HG03442 (cell line): ENCODE results near the gene TNS1.

ENCODE experiments used
- ATAC-seq: cut with Tn5 transposase; IDR thresholded peaks from one replicate; pipeline ENCODE4 v1.9.1; 2021; ENCODE audit warnings: mild to moderate bottlenecking, moderate library complexity; ENCODE audit not compliant: unreplicated experiment

The TNS1 gene

DNA sequence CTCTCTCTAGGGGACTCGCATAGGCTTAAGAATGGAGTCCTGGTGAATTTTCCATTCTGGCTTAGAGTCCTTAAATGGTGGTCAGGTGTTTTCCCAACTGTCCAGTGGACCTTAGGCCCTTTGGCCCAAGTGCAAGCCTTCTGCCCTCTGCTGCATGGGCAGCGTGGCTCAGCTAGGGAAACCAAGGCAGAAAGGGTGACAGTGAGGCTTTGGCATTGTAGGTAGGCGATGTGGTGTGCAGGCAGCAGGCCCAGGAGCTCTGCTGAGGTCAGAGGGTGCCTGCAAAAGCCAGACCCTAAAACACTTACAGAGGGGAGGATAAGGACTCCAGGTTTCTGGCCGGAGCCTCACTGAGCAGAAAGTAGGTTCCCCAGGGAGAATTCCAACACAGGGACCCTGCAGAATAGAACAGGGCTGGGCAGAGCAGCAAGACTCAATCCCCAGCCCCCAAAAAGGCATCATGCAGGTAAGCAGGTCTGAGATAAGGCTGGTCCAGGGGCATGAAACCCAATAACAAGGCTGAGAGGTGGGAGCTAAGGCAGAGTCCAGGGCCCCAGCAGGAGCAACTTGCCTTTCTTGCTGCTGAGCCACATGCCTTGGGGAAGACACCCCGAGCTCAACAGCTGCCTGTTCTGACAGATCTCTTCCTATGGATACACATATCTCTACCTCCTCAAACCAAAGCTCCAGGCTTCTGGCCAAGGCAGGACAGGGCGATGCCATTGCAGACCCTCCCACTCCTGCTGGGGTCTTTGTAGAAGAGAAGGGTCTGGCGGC lies 199.7 kb downstream of the TNS1 start:
- no peak for ATAC-seq

DNA sequence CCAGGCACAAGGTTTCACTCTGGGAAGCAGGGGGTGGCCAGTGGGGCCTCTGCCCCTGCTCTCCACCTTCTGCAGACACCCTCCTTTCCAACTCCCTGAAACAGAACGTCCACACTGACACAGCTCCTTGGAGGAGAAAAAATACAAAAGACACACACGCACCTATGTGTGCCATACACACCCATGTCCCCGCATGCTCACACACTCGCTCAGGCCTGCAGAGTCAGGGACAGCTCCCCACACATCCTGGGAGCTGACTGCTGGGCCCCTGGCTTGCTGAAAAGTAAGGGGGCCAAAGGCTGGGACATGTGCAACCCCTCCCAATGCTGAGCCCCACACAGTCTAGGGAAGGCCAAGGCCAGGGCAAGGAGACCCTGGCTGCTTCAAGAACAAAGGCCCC lies 200.5 kb downstream of the TNS1 start:
- ATAC-seq, result no peak

DNA sequence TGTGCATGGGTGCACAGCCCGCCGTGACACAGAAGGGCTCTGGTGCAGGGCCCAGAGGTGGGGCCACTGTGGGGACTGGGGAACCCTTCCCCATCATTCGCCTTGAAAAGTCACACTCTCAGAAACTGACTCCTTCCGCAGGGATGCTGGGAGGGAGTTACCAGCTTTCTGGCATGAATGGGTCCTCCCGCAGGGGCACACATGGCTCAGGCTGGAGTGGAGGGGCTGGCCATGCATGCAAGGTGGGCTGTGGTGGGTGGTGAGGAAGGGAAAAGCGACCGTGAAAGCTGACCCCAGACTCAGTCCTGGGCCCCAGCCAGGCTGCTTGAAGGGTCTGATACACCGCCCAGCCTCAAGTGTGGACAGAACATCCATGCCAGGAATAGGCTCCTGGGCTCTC lies 201.1 kb downstream of the TNS1 start:
- ATAC-seq, result no peak

DNA sequence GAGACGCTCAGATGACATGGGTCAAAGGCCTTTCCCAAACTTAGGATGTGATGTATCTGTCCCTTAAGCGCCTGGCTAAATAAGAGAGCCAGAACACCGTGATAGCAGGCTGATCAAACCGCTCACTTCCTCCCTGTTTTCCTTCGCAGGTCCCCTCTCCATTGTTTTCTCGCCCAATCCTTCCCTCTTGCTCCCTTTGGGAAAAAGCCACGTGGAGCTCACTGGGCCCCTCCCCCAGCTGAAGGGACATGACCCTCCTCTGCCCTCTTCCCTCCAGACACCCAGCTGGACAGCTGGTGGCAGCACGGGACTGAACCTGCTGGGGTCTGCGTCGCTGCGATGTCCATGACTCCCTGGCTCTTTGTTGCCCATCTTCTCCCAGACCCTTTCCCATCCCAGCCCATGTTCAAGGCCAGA lies 201.7 kb downstream of the TNS1 start:
- no peak for ATAC-seq

DNA sequence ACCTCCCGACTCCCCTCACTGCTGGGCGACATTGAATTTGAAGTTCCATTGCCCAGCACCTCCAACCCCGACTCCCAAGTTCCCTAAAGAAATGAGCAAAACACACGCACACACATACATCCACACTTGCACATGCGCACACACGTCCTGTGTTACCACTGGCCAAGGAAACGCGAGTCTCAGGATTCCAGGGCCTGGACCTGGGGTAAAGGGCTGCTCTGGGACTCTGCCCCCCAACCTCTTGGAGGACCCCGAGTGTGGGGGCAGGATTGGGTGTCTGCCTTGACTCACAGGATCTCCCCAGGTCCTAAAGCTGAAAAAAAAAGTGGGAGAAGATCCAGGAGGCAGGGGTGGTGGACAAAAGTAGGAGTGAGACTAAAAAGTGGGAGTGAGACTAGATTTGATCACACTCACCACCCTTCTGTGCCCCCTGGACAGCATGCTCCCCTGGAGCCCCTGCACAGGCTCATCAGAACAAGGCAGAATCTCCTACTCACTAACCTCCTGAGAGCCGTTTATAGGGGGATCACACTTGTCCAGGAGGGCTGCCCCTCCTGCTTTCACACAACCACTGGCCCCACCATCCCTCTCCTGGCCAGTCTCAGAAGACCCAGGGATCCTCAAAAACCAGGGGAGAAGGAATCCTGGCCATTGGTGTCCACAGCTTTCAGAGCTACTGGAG lies 202.2 kb downstream of the TNS1 start:
- ATAC-seq, result no peak

DNA sequence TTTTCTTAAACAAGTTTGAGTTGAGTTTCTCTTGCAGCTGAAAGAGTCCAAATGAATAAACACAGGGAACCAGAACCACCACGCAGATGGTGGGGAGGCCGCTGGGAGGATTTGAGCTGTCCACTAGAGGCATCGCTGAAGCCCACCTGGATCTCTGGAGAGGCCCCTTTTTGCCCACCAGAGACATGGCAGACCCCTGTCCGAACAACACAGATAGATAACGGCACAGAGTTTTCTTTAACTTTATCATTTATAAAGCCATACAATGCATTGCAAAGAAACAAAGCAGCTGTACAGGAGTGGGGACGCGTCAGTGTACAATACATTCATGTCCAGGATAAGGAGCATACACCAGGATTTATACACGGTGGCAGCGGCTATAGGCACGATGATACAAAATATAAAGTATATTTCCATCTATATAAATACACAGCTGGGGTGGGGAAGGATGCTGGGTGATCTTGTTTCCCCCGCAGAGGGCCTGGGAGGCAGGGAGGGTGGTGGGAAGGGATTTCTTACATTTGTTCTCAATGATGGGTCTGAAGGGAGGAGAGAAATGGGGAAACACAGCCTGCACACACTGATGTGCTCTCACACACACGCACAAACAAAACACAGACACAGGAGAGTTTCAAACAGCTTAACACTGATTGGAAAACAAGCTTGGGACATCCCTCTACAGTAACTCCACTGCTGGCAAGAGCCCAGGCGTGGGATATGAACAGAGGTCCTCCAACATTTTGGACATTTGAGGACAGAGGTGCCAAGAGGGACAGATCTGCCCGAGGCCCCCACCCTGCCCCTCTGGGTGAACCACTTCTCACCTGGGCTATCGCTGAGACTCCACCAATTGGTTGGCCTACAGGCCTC lies 203.0 kb downstream of the TNS1 start:
- ATAC-seq, result no peak

DNA sequence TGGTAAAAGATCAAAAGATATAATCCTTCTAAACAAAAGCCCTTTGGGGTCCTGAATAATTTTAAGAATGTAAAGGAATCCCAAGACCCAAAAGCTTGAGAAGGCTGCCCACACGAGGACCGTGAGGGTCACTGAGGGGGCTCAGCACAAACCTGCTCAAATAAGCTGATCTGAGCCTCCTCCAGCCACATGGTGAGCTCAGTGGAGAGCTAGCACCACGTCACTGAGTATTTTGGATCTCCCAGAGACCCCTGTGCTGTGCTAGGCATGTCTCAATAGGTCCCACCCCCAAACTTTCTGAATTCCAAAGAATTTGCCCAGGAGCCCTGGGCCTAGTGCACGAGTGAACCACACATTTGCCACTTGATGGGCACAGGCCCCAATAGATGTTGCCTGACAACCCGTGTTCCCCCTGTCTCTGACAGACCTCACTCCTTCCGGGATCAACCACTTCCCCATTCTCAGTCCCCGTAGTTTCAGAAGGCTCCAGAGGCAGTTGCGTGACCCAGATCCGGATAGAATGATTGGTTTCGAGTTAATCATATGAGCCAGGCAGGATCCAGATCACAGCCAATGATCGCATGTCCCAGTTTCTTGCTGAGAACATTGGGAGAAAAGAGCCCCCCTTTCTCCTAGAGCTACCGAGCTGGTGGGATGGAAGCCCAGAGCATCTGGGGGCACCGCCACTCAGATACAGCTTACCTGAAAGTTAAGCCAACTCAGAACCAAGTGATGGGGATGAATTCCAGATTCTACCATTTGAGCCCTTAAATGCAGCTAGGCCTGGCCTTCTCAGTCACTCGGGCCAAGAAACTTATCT lies 203.8 kb downstream of the TNS1 start:
- peak; percentile 51 for ATAC-seq

DNA sequence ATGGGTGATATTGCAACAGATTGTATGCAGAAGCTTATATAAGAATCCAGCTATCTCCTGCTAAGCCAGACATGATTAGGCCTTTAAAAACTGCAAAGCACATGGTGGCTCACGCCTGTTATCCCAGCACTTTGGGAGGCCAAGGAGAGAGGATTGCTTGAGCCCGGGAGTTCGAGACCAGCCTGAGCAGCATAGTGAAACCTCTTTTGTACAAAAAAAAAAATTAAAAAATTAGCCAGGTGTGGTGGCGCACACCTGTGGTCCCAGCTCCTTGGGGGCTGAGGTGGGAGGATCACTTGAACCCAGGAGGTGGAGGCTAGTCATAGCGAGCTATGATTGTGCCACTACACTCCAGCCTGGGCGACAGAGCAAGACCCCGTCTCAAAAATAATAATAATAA lies 204.6 kb downstream of the TNS1 start:
- ATAC-seq, result no peak

DNA sequence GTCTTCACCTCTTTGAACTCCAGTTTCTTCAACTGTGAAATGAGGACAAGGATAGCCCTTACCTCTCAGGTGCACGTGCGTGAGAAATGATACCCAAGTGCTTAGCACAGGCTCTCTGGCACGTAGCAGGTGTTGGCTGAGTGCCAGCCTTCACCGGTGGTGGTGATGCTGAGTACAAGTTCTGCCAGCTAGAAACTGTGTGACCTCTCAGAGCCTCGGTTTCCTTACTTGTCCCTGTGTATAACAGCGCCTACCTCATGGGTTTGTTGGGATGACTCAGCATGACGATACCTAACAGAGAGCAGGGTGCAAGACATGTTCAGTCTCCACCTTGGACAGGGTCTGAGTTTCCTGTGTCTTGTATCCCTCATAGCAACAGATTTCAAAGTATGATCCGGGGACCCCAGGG lies 205.1 kb downstream of the TNS1 start:
- no peak for ATAC-seq

DNA sequence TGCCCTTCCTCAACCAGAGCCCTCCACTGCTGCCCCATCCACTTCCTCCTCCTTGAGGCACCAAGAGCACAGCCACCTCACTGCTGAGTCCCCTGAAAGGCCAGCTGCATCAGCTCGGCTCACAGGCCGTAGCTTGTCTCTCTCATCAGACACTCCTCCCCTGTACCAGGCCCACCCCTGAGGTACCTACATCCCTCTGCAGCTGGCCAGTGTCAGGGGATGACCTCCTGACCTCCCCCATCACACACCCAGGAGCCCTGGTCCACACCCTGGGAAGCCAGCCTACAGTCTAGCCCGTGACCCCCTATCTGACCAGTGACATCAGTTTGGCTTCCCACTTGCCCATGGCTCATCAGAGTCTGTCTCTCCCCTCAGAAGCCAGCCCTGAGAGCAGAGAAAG lies 205.6 kb downstream of the TNS1 start:
- ATAC-seq, result no peak

DNA sequence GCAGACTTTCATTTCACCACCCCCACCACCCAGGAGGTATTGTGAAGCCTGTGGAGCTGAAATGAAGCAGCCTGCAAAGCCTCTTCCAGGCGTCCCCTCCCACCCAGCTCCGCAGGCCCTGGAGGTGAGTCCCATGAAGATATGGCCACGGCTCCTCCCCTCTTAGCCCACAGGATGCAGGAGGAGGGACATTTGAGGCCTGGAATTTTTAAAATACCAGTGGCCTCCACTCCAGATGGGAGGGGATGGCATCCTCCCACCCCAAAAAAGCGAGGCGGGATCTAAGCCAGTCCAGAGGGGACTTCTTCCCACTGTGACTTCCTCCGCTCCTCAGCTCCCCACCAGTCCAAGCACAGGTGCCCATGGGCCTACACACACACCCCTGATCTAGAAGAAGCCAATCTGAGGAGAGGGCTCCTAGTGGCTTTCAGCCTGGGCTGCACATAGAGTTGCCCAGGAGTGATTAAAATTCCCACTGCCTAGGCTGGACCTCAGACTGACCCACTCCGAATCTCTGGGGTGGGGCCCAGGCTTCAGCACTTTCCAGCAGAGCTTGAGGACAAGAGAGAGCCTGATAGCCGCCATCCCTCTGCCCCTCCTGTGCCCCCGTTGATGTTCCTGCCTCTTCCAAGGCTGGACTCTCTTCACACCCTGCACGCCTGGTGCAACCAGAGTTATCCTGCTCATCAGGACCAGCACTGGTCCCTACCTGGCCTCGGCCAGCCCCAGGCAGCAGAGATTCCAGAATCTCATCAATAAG lies 206.9 kb downstream of the TNS1 start:
- no peak for ATAC-seq

DNA sequence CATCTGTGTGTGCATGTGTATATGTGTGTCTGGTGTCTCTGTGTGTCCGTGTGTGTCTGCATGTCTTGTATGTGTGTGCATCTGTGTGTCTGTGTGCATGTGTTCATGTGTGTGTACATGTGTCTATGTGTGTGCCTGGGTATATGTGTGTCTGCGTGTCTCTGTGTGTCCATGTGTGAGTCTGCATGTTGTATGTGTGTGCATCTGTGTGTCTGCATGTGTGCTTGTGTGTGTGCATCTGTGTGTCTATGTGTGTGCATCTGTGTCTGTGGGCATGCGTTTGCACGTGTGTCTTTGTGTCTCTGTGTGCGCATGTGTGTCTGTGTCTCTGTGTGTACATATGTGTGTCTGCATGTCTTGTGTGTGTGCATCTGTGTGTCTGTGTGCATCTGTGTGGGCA lies 207.7 kb downstream of the TNS1 start:
- ATAC-seq, result no peak

DNA sequence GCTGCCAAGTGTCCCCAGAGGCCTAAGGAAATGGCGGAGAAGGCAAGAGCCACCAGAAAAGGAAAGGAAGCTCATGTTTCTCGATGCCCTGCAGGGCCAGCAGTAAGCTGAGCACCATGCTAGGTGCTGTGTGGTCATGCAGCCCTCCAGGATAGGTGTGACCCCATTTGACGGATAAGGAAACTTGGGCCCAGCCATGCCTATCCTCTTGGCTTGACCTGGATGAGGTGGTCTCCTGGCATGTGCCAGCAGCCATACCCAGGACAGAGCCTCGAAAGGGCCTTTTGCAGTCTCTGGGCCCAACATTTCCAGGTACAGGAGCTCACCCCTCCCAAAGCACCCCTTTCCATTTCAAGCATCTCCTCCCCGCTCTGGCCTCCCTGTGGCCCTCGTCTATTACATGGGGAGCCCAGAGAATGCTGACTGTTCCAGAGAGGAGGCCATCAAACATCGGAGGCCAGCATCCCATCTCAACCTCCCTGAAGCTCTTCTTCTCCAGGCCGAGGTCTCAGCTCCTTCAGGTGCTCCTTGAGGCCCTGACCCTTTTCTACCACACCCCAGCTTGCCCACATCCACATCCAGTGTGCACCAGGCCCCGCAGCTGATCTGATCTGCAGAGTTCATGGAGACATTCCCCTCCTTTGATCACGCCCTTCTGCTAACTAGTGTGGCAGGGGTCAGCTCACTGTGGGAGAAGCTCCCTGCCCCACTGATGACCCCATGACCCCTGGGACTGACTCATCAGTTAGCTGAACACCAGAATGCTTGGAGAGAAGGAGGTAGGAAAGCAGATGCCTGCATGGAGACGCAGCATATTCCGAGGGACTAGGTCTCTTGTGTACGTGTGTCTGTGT lies 208.4 kb downstream of the TNS1 start:
- no peak for ATAC-seq

DNA sequence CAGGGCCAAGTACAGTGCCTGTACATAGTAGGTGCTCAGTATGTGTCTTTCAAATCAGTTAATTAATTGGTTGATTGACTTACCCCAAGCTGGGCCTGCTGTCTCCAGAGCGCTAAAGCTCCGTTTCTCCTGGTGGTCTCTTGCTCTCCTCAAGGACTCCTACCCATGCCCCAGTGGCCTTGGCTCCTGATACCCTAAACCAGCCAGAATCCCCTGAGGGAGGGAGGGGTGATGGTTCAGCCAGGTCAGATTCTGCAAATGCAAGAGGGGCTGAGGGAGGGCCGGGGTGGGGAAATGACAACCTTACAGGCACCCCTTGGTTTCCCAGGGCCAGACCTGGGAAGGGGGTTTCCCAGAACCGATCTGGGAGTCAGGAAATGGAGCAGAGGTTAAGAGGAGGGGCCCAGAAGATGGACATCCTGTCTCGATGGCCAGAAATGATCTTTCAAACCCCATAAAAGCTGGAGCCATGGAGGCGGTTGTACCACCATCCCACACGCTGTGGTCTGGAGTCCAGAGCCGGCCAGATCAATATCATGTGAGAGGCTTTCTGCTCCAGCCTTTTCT lies 209.1 kb downstream of the TNS1 start:
- ATAC-seq, result no peak

DNA sequence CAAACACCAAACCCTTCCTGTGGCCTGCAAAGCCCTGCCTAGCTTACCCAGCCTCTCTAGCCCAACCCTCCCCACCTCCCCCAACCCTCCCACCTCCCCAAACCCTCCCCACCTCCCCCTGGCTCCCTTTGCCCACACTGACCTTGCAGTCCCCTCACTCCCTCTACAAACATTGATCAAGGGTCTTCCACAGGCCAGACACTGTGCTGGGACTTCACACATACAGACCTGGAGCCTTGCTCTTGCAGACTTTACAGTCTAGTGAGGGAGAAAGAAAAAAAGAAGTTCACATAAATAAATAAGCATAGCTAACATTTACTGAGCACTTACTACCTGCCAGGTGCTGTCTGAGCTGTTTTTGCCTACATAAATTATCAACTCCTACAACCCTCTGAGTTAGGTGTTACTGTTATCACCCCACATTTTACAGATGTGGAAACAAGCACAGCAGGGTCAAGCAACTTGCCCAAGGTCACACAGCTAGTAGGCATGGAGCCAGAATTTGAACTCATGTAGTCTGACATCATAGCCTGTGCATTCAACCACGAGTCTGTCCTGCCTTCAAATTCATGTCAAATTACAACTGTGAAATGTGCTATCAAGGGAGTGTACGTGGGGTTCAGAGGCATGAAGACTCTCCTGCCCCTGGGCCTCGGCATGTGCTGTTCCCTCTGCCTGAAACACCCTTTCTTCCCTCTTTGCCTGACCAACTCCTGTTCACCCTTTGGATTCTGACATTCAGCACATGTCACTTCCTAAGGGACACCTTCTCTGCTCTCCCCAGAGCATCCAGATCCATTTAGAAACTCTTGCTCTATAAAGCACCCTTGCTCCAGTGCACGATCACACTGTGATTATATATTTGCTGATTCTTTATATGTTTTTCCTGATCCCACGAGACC lies 209.9 kb downstream of the TNS1 start:
- ATAC-seq, result no peak

DNA sequence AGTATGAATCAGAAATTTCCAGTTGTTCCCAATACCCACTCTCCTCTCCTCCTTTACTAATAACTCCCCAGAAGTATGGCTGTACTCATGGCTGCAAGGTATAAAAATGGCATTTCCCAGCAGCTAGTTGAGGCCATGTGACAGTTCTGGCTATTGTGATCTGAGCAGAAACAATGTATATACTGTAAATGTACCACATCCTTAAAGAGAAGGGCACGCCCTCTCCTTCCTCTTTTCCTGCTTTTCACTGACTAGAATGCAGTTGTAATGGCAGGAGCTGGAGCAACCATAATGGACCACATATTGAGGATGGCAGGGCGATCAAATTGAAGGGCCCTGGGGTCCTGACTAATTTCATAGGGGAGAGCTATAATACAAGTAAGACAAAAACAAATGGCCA lies 211.2 kb downstream of the TNS1 start:
- ATAC-seq, result no peak

DNA sequence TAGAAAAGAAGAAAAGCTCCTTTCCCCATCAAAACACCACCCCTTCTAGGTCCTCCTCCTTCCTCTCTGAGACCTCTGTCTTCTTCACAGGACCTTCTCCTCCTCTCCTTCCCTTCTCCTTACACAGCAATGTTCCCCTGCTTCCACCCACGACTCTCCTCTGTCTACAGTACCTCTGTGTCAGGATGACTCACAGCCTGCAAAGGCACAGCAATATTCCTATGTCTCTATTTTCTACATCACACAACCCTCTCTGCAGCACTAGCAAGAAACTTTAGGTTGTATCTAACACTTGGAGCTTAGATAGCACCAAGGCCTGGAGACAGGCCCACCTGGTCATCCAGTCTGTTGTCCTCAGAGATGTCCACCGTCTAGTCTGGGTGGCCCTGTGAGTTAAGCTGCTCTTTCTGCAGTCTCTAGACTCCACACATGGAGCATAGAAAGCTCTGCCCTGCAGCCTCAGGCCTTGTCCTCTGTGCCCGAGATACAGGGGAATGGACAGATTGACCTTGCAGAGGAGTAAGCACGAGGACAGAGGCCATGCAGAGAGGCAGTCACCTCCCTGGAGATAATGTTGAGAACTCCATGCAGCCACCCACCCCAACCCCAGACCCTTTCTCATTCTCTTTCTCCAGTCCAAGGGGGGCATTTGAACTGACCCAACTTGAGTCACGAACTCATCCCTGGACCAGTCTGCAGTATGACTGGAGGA lies 212.0 kb downstream of the TNS1 start:
- no peak for ATAC-seq
